Neural progenitor cell (in vitro differentiated cells): ENCODE measurements around the gene RPS19.

Source experiments
- CTCF ChIP-seq: fragments of 200-600 bp; sonication (generic); IDR thresholded peaks from 2 replicates; pipeline ENCODE4 v1.5.1; 2017; ENCODE audit warnings: antibody characterized with exemption, mild to moderate bottlenecking
- EZH2 ChIP-seq: fragments of 200-600 bp; sonication (generic); IDR thresholded peaks from 2 replicates; pipeline ENCODE4 v1.6.1; 2017; ENCODE audit warnings: antibody characterized with exemption, mild to moderate bottlenecking, moderate library complexity

DNA sequence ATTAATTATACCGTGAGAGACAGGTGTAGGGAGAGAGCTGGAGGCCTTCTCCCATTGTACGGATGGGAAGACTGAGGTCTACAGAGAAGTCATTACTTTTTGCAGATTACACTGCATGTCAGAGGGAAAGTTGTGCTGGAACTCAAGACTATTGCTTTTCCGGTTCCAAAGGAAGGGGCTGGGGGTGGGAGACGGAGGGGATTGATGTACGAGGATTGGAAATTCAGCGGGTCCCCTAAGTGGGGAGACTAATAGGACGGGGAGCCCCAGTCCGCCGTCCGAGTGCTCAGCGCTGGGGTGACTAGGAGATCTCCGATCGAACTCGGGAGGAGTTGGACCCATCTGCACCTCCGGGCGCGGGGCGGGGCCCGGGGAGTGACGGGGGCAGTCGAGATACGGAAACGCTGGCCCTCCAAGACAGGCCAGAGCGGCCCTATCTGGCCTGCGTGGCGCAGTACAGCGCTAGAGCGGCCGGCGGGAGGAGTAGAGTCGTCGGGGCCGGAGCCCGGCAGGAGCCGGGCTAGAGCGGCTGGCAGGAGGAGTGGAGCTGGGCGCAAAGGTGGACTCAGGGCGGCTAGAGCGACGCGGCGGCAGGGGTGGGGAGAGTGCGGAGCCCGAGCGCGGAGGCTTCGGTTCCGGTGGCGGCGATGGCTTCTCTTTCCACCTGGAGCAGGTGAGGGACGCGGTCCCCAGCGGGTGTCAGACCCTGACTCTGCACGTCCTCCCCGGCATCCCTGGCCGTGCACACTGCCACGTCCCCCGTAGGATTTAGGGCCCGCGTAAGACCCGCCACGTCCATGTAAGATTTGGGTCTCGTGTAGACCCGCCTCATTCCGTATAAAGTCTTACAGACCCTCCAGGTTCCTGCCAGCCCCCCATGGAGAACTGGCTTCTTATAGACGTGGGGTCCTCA lies 24.0 kb downstream of the RPS19 start:
- TF ChIP-seq CTCF (no peak), EZH2 (no peak)
